GM19035 (cell line): Measurements from ENCODE around the gene PXT1.
"Not testable (repeated sequence)": the region's sequence is repeated elsewhere in the genome, so short reads cannot be mapped to it uniquely, and the experiment has no call there.

ENCODE experiments used
- ATAC-seq: cut with Tn5 transposase; IDR thresholded peaks from one replicate; pipeline ENCODE4 v1.9.1; 2021; ENCODE audit not compliant: unreplicated experiment

The PXT1 gene, protein sequence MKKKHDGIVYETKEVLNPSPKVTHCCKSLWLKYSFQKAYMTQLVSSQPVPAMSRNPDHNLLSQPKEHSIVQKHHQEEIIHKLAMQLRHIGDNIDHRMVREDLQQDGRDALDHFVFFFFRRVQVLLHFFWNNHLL

DNA sequence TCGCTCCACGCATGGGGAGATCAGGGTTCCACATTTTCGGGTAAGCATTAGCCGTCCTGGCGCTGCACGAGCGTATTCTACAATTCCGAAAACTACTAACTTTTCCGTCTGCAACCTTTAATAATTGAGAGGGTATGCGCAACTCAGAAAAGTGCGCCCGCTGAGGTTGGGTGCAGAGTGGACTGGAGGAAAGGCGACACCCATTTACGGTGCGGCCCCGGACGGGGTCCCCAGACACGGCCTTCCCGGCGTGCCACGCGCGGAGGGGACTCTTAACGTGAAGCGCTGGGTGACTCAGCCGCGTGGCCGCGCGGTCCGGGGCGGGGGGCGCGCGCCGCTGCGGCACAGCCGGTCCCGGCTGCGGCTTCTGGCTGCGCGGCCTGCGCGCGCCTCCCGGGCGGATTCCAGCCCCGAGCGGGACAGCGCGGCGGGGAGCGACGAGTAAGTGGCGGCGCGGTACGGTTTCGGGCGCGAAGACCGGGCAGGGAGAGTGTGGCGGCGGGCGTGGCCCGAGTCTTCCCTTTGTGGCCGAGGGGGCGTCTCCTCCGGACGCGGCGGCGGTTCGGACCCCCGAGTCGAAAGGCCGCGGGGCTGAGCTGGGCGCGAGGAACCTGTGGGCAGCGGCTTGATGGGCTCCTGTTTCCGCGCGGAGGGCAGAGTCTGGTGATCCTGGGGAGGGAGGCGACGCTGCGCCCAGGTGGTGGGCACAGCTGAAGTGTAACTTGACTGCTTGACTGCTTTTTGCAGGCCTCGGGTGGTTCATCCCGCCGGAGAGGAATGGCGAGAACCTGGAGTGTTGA is at the start of gene PXT1, which contains the start of gene KCTD20:
PXT1 (minus strand) TSS at position 184 of the 800 bp plus-strand sequence. CDS start 16,772 bp downstream, outside the sequence.
KCTD20 (plus strand) TSS at position 330 of the 800 bp plus-strand sequence. CDS start 27,098 bp downstream, outside the sequence.
- ATAC-seq: peak; percentile 75

GRCh38 chr6:36492092-36492491 is 49.4 kb upstream of the PXT1 start:
- ATAC-seq: no peak

GRCh38 chr6:36491378-36491965 is 48.8 kb upstream of the PXT1 start:
- ATAC-seq: no peak

DNA sequence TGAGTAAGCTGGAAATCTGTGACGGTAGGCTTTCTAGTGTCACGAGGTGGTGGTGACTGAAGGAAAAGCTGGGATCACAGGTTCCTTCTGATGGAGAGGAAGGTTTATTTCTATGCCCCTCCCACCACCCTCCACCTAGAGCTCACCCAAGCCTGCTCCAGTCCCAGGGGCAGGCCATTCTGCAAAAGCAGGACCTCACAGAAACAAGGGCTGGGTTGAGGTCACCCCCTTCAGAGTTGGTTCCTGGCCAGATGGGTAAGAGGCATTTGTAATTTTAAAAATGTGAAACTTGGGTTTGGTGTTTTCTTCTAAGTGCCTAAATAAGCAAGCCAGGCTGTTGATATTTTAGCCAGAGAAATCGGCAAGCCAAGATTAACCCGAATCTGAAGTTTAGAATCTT is 46.8 kb upstream of the PXT1 start:
- no peak for ATAC-seq

- ATAC-seq: no peak
Observed at GRCh38 chr6:36488221-36488620, 45.6 kb upstream of the PXT1 start.

- no peak for ATAC-seq
Observed at GRCh38 chr6:36487698-36488097, 45.0 kb upstream of the PXT1 start.

DNA sequence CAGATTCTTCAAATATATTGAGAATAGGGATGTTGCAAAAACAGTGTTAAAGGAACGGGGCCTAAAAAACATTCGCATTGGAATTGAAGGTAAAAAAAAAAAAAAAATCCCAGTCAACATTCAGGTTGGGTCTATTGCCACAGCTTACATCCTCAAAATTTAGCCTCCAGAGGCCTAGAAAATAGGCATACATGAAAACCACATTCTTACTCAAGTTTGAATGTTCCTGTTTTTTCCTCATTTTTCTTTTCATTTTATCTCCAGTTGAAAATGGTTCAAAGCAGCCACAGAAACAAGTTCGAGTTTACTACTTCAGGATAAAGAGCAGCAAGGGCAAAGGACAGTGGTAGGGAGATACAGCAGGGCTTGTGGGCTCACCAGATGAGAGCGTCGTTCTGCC is 42.1 kb upstream of the PXT1 start:
- no peak for ATAC-seq

GRCh38 chr6:36483326-36483725 is 40.7 kb upstream of the PXT1 start:
- ATAC-seq: not testable (repeated sequence)

- no peak for ATAC-seq
Observed at GRCh38 chr6:36479256-36479655, 36.6 kb upstream of the PXT1 start.

GRCh38 chr6:36478051-36478526 is 35.4 kb upstream of the PXT1 start:
- ATAC-seq: no peak

- ATAC-seq: no peak
Observed at GRCh38 chr6:36469946-36470345, 27.3 kb upstream of the PXT1 start.

DNA sequence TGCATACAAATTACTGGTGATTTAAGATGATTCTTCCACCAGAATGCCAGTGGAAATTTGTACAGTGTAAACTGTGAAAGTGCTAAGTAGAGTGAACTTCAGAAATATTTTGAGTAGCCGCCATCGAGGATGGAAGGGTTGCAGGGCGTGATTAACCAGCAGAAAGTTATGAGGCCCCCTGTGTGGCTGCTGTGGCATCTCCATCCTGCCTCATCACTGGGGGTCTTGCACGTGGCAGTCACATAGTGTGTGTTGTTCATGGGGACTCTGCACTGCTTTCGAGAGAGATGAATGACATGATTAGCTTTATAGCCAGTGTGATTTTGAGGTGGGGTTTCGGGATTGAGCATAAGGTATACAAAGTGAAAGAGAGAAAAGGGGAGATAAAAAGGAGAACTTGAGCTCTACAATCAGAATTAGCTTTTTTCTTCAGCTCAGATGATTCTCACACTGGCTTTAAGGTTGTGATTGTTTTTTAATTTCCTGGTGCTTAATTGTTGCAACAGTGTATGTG is 26.6 kb upstream of the PXT1 start:
- no peak for ATAC-seq

DNA sequence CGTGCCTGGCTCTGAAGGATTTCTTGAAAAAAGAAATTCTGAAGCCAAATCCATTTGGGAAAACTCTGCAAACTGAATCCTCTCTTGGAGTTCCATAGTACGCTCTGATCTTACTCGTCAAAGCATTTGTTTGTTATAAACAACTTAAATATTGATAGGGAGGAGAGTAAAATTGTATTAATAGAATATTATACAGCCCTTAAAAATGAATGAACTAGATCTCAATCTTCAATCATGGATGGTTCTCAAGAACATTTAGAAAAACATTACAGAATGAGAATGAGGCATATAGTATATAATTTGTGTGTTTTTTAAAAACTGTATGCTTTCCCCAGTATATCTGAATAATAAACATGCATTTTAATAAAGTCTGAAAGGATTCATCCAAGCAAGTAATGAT is 25.0 kb upstream of the PXT1 start:
- no peak for ATAC-seq

- no peak for ATAC-seq
Observed at GRCh38 chr6:36464233-36464632, 21.6 kb upstream of the PXT1 start.

DNA sequence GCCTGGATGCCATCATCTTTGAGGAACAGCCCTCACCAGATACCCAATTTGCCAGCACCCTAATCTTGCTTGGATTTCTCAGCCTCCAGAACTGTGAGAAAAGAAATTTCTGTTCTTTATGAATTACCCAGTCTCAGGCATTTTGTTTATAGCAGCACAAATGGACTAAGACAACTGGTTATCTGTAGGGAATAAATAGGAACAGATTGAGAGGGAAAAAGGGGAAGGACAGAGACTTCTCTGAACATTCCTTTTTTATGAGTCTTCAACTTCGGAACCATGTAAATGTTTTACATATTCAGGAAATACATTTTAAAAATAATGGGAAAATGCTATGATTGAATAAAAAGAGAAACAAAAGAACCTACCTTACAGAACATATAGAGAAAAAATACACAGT is 21.0 kb upstream of the PXT1 start:
- ATAC-seq: no peak

DNA sequence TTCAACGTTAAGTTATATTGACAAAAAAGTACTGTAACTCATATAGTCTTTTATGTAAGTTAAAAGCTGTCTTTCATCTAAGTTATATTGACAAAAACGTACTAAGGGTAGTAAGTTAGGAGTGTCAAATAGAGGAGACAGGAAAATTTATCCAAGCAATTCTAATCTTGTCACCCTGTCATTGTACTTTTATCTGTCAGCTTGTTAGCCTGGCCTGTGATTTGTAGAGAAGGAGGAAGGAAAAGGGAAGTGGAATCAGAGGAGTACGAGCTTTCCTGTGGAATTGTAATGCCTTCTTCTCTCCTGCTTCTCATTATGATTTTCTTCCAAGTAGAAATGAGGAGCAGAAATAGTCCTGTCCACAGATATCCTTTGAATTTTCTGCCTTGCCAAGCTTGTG is 19.0 kb upstream of the PXT1 start:
- ATAC-seq: no peak

DNA sequence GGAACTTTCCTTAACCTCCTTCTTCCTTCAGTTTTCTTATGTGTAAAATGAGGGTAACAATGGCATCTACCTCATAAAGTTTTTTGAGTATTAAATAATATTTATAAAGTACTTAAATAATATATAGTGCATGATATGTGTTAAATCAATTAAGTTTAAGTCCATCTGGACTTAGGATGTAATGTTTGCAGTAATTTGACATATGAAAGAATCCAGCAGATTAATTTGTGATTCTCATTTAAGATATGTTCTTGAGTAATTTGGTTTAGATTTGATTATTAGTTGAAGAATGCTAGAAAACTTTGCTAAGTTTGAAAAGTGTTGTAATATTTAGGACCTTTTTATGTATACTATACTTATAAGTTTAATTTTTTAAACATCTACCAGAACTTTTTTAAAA is 18.3 kb upstream of the PXT1 start:
- ATAC-seq: no peak

- no peak for ATAC-seq
Observed at GRCh38 chr6:36459501-36459900, 16.8 kb upstream of the PXT1 start.

- ATAC-seq: no peak
Observed at GRCh38 chr6:36455486-36456027, 12.9 kb upstream of the PXT1 start.

DNA sequence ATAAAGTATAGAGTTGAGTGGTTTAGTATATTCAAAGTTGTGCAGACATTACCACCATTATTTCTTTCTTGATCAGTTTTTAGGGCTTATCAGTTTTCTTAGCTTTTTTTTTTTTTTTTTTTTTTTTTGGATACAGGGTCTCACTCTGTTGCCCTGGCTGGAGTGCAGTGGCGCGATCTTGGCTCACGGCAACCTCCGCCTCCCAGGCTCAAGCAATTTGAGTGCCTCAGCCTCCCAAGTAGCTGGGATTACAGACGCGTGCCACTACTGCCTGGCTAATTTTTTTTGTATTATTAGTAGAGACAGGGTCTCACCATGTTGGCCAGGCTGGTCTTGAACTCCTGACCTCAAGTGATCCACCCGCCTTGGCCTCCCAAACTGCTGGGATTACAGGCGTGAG is 10.2 kb upstream of the PXT1 start:
- ATAC-seq: not testable (repeated sequence)

- ATAC-seq: not testable (repeated sequence)
Observed at GRCh38 chr6:36449173-36449572, 6.5 kb upstream of the PXT1 start.

DNA sequence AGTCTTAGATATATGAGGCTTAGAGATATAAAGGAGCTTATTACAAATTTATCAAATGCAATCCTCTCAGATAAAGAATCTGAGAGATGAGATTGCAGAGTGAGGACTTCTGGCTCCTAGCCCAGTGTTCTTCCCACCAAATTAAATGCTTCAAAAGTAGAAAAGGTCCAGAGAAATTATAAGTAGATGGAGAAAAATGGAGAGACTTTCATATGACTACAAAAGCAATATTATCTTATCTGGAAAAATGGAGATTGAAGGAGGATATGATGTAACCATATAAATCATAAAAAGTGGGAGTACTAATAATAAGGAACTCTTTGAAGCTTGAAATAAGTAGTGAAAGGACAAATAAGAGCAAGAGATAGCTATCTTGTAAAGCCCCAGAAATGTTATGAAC is 3.0 kb upstream of the PXT1 start:
- ATAC-seq: no peak
